Midbrain (tissue), 1 donor: Measurements from ENCODE around the gene C3AR1.
"Not testable (repeated sequence)": the region's sequence is repeated elsewhere in the genome, so short reads cannot be mapped to it uniquely, and the experiment has no call there.

ENCODE experiments used
- DNase-seq: peaks from one replicate; lab custom pipeline; 2025; lab: John Stamatoyannopoulos, UW

The C3AR1 gene

GRCh38 chr12:8028267-8028666, 37.9 kb downstream of the C3AR1 start:
- no peak for DNase-seq

GRCh38 chr12:8027856-8028255, 38.3 kb downstream of the C3AR1 start:
- no peak for DNase-seq

- peak; percentile 100 for DNase-seq
These were observed 39.8 kb downstream of the C3AR1 start for GRCh38 chr12:8026291-8026900.

GRCh38 chr12:8018666-8019581, 47.2 kb downstream of the C3AR1 start:
- DNase-seq = no peak

- DNase-seq = not testable (repeated sequence)
These were observed 47.9 kb downstream of the C3AR1 start for GRCh38 chr12:8018213-8018612.

- no peak for DNase-seq
These were observed 51.3 kb downstream of the C3AR1 start for GRCh38 chr12:8014836-8015235.

GRCh38 chr12:8012651-8013309, 53.4 kb downstream of the C3AR1 start:
- no peak for DNase-seq

- DNase-seq = no peak
These were observed 54.8 kb downstream of the C3AR1 start for GRCh38 chr12:8011331-8011730.
